ENCODE results near the gene STKLD1.

The STKLD1 gene

GRCh38 chr9:133445293-133445969 lies 69.3 kb downstream of the STKLD1 start:
- no peak for TF ChIP-seq EP300 (IDR thresholded peaks at IDR 0.05; ENCODE audit: borderline replicate concordance)
- TF ChIP-seq MAX (IDR thresholded peaks at IDR 0.05) = no peak
- no peak for TF ChIP-seq CREB1 (IDR thresholded peaks at IDR 0.05; ENCODE audit: low read depth)
- TF ChIP-seq TCF12 (IDR thresholded peaks at IDR 0.05; ENCODE audit: low read depth) = no peak
- no peak for TF ChIP-seq NFIC (IDR thresholded peaks at IDR 0.05)
- no peak for TF ChIP-seq RAD21 (IDR thresholded peaks at IDR 0.05; ENCODE audit: low read depth)
- TF ChIP-seq TEAD4 (IDR thresholded peaks at IDR 0.05) = no peak
- no peak for TF ChIP-seq ZBTB7A (IDR thresholded peaks at IDR 0.05; ENCODE audit: low read depth)
- no peak for TF ChIP-seq USF1 (IDR thresholded peaks at IDR 0.05)
- no peak for TF ChIP-seq YY1 (IDR thresholded peaks at IDR 0.05; ENCODE audit: low read depth)
- TF ChIP-seq FOXM1 (IDR thresholded peaks at IDR 0.05; ENCODE audit: borderline replicate concordance, low read depth) = no peak
- no peak for TF ChIP-seq TAF1 (IDR thresholded peaks at IDR 0.05; ENCODE audit: low read depth)
- TF ChIP-seq REST (IDR thresholded peaks at IDR 0.05; ENCODE audit: low read depth) = no peak
- TF ChIP-seq EGR1 (IDR thresholded peaks at IDR 0.05) = no peak
- TF ChIP-seq CEBPB (IDR thresholded peaks at IDR 0.05) = no peak

- TF ChIP-seq EP300 (IDR thresholded peaks at IDR 0.05; ENCODE audit: borderline replicate concordance) (no peak), TEAD4 (IDR thresholded peaks at IDR 0.05) (no peak), CEBPB (IDR thresholded peaks at IDR 0.05) (no peak), ZBTB7A (IDR thresholded peaks at IDR 0.05; ENCODE audit: low read depth) (no peak), MAX (IDR thresholded peaks at IDR 0.05) (no peak)
Observed at GRCh38 chr9:133448487-133448972, 72.4 kb downstream of the STKLD1 start.

- TF ChIP-seq ZBTB7A (IDR thresholded peaks at IDR 0.05; ENCODE audit: low read depth) (0 out of 2 replicates have a peak, but pooled peaks have one; percentile 25), CEBPB (IDR thresholded peaks at IDR 0.05) (no peak), CREB1 (IDR thresholded peaks at IDR 0.05; ENCODE audit: low read depth) (no peak), NFIC (IDR thresholded peaks at IDR 0.05) (peak; percentile 60; the same call in 1 of the 2 replicates)
Observed at GRCh38 chr9:133449760-133450159, 73.6 kb downstream of the STKLD1 start.

GRCh38 chr9:133452562-133452961 lies 76.4 kb downstream of the STKLD1 start:
- TF ChIP-seq TAF1 (IDR thresholded peaks at IDR 0.05; ENCODE audit: low read depth) (no peak), USF1 (IDR thresholded peaks at IDR 0.05) (no peak), FOXM1 (IDR thresholded peaks at IDR 0.05; ENCODE audit: borderline replicate concordance, low read depth) (no peak), EGR1 (IDR thresholded peaks at IDR 0.05) (no peak), EP300 (IDR thresholded peaks at IDR 0.05; ENCODE audit: borderline replicate concordance) (no peak), NFIC (IDR thresholded peaks at IDR 0.05) (no peak), CREB1 (IDR thresholded peaks at IDR 0.05; ENCODE audit: low read depth) (no peak), CEBPB (IDR thresholded peaks at IDR 0.05) (no peak), TEAD4 (IDR thresholded peaks at IDR 0.05) (no peak), REST (IDR thresholded peaks at IDR 0.05; ENCODE audit: low read depth) (no peak), MAX (IDR thresholded peaks at IDR 0.05) (no peak), ZBTB7A (IDR thresholded peaks at IDR 0.05; ENCODE audit: low read depth) (no peak), TCF12 (IDR thresholded peaks at IDR 0.05; ENCODE audit: low read depth) (no peak), YY1 (IDR thresholded peaks at IDR 0.05; ENCODE audit: low read depth) (no peak)

GRCh38 chr9:133453651-133454050 lies 77.5 kb downstream of the STKLD1 start:
- TF ChIP-seq USF1 (IDR thresholded peaks at IDR 0.05) = no peak
- no peak for TF ChIP-seq YY1 (IDR thresholded peaks at IDR 0.05; ENCODE audit: low read depth)
- no peak for TF ChIP-seq EGR1 (IDR thresholded peaks at IDR 0.05)
- TF ChIP-seq NFIC (IDR thresholded peaks at IDR 0.05) = no peak
- no peak for TF ChIP-seq CEBPB (IDR thresholded peaks at IDR 0.05)
- no peak for TF ChIP-seq TAF1 (IDR thresholded peaks at IDR 0.05; ENCODE audit: low read depth)
- no peak for TF ChIP-seq FOXM1 (IDR thresholded peaks at IDR 0.05; ENCODE audit: borderline replicate concordance, low read depth)
- no peak for TF ChIP-seq TEAD4 (IDR thresholded peaks at IDR 0.05)
- TF ChIP-seq TCF12 (IDR thresholded peaks at IDR 0.05; ENCODE audit: low read depth) = no peak
- TF ChIP-seq ZBTB7A (IDR thresholded peaks at IDR 0.05; ENCODE audit: low read depth) = no peak
- no peak for TF ChIP-seq EP300 (IDR thresholded peaks at IDR 0.05; ENCODE audit: borderline replicate concordance)
- no peak for TF ChIP-seq RAD21 (IDR thresholded peaks at IDR 0.05; ENCODE audit: low read depth)
- TF ChIP-seq REST (IDR thresholded peaks at IDR 0.05; ENCODE audit: low read depth) = no peak
- no peak for TF ChIP-seq MAX (IDR thresholded peaks at IDR 0.05)
- TF ChIP-seq CREB1 (IDR thresholded peaks at IDR 0.05; ENCODE audit: low read depth) = no peak

All from Ishikawa (cell line).